Activated CD4-positive, CD25-positive, alpha-beta regulatory T cell treated with anti-CD3 and anti-CD28 coated beads, Interleukin-2, amount 50 U/mL, for 72 hours (primary cell): ENCODE measurements around the gene RLF.
"Not testable (repeated sequence)": the region's sequence is repeated elsewhere in the genome, so short reads cannot be mapped to it uniquely, and the experiment has no call there.

Experiments used
- DNase-seq: peaks from one replicate; pipeline ENCODE4 v3.0.0; 2021

Gene RLF

DNA sequence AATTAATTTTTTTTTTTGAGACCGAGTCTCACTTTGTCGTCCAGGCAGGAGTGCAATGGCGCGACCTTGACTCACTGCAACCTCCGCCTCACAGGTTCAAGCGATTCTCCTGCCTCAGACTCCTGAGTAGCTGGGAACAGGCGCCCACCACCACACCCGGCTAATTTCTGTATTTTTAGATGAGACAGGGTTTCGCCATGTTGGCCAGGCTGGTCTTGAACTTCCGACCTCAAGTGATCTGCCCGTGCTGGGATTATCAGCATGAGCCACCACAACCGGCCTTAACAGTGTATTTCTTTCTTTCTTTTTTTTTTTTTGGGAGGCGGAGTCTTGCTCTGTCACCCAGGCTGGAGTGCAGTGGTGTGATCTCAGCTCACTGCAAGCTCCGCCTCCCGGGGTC lies 15.8 kb downstream of the RLF start:
- not testable (repeated sequence) for DNase-seq

DNA sequence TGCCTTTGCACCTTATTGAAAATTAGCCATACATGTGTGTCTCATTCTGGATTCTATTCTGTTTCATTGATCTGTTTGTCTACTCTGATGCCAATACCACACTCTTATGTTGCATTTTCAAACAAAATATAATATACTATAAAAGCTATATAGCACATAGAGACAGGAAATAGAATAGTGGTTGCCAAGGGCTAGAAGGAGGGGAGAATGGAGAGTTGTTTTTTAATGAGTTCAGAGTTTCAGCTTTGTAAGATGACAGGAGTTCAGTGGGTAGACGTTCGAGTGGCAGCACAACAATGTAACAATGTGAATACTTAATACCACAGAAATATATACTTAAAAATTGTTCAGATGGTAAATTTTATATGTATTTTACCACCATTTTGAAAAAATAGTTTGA lies 17.0 kb downstream of the RLF start:
- DNase-seq = no peak

DNA sequence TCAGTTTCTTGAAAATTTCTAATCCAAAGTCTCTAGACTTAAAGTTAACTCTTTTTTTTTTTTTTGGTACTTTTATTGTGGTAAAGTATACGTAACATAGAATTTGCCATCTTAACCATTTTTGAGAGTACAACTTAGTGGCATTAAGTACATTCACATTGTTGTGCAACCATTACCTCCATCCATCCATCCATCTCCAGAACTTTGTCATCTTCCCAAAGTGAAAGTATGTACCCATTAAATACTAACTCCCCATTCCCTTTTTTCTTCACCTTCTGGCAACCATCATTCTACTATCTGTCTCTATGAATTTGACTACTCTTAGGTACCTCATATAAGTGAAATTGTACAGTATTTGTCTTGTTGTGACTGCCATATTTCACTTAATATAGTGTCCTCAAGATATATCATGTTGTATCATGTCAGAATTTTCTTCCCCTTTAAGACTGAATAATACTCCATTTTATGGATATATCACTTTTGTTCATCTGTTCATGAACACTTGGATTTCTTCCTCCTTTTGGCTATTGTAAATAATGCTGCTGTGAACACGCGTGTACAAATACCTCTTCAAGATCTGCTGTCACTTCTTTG lies 18.4 kb downstream of the RLF start:
- no peak for DNase-seq

DNA sequence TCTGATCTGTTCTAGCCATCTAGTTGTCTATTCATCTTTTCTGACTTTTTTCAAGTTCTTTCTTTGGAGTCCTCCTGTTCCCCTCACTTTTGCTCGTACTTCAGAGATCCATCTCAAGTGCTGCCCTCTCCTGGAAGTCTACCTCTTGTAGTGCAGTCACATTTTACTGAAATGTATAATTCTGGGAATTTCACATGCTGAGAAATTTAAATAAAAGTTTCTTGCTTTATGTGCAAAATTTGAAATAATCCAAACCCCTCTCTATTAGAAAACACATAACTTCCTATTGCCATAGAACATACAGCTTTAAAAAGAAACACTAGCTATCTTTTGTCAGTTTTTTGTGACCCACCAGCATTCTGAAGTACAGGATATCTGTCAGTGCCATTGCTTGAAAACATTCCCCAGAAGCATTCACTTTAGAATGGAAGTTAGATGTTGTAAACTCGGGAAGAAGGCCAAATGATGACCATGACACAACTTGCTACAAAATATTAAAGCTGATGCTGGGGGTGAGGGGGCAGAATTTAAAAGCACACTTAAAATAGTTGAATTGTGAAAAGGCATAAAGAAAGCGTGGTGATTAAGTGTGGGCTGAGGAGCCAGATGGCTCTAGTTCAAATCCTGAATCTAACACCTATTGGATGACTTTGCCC lies 22.0 kb downstream of the RLF start:
- no peak for DNase-seq

DNA sequence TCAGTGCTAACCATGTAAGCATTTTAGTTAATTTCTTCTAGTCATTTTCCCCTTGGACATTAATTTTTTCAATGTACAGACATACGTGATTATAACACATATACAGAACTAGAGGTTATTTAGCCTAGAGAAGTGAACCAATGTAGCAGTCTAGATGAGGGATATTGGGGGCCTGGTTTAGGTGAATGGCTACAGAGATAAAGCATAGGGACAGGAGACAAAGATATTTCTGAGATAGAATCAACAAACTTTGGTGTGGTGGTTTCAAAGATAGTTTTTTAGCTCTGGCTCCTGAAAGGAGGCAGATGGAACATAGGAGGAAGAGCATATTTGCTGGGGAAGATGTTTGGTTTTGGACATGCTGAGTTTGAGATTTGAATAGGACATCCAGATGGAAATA lies 23.0 kb downstream of the RLF start:
- no peak for DNase-seq

DNA sequence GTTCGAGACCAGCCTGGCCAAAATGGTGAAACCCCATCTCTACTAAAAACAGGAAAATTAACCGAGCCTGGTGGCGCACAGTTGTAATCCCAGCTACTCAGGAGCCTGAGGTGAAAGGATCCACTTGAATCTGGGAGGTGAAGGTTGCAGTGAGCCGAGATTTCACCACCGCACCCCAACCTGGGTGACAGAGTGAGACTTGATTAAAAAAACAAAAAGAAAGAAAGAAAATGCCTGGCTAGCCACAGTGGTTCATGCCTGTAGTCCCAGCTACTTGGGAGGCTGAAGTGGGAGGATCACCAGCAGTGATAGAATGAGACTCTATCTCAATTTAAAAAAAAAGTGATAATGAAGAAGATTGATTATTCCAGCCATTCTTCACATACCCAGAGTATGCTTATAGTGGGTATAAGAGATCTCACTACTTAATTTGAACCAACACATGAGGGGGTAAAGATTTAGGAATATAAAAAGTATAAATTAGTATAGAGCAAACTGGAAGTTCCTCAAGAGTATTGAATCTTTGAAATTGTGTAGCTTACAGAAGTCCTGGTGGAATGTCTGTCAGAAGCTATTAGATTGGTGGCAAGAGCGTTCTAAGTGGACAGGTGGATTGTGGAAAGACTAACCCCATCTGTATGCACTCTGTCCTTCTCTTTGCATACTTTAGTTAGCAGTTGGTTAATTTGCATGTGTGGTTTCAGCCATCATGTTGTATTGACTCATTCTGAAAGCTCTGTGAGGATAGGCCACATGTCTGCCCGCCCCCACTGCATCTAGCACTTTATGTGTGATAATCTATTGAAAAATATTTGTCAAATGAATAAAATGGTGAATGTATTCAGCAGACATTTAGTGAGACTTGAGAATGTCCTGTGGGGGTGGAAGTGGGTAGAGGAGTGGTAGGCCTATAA lies 25.0 kb downstream of the RLF start:
- DNase-seq = peak; percentile 48

DNA sequence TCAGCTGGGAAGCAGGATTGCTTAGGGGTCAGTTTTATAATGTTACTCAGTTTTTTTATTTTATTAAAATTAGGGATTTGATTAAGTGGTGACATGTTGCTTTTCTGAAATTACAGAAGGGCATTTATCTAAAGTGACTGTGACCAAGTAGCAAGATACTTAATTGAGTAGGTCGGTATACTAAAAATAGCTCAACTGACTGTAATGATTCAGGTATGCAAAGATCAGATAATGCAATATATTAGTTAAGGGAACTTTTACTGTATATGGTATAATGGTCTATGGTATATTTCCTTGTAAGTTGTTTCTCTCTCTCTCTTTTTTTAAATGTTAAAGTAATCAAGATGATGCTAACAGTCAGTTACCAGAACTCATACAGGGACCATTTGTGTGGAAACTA lies 26.2 kb downstream of the RLF start:
- no peak for DNase-seq

DNA sequence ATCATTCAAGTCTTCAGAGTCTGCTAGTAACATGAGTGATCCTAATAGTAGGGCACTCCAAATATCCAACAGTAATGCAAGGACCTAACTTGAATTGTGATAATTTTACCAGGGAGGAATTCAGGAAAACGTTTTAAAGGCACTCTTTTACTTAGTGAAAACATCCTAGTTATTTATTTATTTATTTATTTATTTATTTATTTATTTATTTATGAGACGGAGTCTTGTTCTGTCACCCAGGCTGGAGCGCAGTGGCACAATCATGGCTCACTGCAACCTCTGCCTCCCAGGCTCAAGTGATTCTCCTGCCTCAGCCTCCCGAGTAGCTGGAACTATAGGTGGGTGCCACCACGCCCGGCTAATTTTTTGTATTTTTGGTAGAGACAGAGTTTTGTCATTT lies 33.5 kb downstream of the RLF start:
- DNase-seq = not testable (repeated sequence)

DNA sequence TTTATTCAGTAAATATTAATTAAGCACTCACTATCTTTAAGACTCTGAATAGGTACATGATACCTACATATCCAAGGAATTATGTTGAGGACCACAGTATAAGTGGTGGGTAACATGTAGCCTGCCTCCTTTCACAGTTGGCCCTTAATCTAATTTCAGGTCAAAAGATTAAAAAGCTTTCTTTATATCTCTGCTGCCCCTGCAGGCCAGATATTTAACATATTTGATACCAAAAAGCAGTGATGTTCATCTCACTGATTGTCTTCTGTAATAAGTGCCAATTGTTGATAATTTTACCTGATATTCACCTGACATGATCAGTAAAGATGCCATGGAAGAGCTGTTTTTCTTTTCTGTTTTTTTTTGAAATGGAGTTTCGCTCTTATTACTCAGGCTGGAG lies 36.5 kb downstream of the RLF start:
- no peak for DNase-seq

DNA sequence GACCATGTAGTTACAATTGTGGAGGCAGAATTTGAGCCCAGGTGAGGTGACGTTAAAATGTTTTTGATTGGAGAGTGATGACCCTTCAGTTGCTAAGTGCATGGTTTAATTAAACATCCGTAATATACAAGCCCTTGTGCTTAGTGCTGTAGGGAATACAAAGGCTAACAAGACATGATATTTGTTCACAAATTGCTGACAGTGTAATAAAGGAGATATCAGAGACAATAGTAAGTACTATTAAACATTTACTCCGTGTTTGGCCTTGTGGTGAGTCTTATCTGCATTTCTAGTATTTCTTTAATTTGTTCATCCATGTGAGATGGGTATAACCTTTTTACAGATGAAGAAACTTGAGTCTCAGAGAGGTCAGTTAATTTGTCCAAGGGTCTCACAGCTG lies 37.9 kb downstream of the RLF start:
- DNase-seq = no peak

DNA sequence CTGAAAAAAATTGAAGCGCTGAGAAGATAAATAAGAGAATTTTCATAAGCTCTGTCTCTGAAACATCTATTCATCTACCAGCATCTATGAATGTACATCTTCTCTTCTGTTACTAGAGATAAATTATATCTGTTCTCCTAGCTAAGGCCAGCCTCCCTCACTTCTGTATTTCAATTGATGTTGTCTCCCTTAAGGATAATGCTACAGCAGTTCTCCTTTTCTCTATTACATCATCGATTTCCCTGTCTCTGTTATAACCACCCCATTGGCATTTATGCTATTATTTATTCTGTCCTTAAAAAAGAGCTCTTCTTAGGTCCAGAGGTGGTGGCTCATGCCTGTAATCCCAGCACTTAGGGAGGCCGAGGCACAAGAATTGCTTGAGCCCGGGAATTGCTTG lies 43.7 kb downstream of the RLF start:
- DNase-seq = no peak

DNA sequence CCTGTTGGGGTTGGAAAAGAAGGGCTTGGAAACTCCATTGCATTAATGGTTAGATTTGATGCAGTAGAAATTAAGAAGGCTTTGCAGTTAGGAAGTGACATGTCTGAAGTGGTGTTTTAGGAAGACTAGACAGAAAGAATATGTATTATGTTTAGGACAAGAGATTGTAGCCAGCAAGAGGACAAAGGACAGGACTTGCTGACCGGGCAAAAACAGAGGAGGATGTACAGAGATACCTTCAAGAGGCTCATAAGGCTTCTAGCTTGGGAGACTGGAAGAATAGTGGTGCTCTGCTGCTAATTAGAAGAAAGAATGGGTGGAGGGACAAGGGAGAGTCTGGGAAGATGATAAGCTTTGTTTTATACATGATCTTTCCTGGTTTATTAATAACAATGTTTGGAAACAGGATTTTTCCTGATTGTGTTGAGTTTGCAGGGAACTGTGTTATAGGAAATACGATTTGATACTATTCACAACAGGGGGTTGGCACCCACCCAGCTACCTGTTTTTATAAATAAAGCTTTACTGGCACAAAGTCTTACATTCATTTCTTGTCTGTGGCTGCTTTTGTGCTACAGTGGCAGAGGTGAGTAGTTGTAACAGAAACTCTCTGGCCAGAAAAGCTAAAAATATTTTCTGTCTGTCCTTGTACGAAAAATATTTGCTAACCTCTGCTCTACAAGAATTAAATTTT lies 49.5 kb downstream of the RLF start:
- no peak for DNase-seq

DNA sequence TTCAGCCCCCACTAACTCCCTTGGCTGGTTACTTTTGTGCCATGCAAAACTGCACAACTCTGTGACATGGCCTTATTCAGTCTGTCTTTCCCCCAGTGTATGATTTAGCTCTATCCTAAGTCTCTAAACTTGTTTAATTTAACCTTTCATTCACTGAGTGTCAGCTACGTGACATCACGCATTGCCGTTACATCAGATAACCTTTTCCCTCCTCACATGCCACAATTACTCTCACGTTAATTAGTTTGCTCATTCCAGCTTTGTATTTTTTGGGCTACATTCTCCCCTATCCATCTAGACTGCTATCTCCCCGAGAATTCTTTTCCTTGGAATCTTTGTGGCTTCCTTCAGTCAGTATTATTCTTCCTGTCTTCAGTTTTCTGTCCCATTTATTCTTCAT lies 57.1 kb downstream of the RLF start:
- DNase-seq = no peak

DNA sequence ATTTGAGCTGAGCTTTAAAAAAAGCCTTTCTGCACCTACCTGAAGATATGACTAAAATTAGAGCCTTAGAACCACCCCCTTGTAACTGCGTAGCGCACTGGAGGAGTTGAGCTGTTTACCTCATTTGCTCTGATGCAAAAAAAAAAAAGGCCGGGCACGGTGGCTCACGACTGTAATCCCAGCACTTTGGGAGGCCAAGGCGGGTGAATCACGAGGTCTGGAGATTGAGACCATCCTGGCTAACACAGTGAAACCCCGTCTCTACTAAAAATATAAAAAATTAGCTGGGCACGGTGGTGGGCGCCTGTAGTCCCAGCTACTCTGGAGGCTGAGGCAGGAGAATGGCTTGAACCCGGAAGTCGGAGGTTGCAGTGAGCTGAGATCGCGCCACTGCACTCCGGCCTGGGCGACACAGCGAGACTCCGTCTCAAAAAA lies 60.3 kb downstream of the RLF start:
- not testable (repeated sequence) for DNase-seq

DNA sequence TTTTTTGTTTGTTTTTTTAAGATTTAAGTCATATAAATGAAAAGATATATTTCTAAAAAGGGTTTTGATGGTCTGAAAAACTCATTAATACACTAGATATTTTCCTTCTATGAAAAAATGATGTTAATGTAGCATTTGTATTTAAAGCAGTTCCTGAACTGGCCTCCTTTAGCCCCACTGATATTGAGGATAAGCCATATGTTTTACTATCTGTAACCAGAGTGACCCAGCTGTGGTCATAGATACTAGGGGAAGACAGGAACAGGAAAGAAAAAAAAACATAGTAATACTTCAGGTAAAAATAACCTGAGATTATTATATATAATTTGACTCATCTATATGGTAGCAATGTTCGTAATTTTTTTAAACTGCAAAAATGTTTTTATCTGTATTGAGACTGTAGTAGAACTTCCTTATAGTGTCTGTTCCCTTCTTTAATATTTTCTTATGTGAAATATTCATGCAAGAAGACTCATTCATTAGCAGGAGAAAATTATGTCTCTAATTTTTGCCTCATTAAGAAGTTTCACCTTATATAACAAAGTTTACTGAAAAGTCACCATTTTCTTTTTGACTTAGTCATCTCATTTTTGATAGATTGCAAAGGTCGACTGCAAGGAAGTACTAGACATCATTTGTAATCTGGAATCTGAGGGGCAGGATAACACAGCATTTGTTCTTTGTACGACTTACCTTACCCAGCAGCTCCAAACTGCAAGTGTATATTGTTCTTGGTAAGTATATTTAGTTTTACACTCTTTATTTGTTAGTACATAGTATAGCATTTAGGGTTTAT lies 61.0 kb downstream of the RLF start:
- no peak for DNase-seq

DNA sequence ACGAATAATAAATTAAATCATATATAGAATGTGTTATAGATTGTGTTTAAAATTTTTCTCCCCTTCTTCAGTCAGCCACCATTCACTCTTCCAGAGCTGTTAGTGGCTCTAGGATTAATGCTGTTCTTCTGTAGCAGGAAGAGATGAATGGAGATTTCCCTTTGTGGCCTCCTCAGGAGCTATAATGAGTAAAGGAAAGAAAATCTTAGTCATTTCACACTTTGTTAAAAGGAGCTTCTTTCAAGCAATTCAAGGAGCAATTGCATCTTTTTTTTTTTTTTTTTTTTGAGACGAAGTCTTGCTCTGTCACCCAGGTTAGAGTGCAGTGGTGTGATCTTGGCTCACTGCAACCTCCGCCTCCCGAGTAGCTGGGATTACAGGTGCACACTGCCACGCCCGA lies 62.9 kb downstream of the RLF start:
- DNase-seq = no peak

DNA sequence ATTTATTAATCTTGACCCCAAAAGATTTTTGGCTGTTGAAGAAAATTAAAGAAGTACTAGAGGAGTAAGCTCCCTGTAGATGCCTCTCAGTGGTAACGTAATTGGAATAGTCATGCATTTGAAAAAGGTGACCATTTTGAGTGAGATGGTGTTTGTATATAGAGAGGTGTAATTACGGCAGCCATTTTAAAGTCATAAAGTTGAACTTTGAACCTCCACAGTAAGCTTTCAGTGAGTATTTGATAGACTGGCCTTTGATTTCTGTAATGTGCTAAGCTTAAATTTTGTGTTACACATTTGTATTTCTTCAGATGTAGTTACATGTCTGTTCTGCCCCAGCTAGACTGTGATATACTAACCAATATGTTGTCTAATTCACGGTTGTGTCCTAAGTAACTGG lies 65.0 kb downstream of the RLF start:
- DNase-seq = no peak

DNA sequence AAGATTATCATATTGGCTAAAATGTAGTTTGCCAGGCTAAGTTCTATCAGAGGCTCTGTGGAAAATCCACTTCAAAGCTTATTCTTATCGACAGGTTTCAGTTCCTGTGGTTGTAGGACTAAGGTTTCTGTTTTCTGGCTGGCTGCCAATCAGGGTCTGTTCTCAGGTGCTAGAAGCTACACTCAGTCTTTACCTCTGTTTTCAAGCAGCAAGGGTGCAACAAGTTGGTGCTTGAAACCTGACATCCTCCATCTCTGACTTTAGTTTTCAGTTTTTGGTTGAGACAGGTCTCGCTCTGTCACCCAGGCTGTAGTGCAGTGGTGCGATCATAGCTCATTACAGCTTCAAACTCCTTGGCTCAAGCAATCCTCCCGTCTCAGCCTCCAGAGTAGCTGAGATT lies 71.3 kb downstream of the RLF start:
- DNase-seq = peak; percentile 48

DNA sequence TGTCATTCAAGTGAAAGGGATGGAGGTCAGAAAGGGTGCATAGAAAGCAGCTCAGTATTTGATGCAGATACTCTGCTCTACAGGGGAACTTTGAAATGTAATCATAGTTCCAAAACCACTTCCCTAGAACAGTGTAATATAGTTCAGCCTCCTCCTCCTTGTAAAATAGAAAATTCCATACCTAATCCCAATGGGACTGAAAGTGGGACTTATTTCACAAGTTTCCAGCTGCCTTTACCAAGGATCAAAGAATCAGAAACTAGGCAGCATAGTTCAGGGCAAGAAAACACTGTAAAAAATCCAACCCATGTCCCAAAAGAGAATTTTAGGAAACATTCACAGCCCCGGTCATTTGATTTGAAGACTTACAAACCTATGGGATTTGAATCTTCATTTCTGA lies 78.4 kb downstream of the RLF start:
- DNase-seq = no peak

DNA sequence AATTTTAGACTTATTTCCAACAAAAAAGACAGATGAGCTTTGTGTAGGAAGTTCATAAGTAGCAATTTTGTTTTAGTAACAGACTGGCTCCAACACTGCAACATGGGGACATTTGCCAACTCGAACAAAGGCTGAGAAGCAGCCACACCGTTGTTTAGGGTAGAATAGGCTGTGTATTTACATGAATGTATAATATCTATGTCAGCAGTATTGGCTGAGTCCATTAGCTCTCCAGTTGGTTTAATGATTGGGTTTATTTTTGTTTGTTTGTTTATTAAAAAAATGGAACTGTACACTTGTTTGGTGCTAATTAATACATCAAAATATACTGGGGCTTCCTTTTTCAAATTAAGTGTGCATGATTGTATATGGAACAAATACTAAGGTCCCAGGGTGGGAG lies 79.2 kb downstream of the RLF start:
- no peak for DNase-seq

DNA sequence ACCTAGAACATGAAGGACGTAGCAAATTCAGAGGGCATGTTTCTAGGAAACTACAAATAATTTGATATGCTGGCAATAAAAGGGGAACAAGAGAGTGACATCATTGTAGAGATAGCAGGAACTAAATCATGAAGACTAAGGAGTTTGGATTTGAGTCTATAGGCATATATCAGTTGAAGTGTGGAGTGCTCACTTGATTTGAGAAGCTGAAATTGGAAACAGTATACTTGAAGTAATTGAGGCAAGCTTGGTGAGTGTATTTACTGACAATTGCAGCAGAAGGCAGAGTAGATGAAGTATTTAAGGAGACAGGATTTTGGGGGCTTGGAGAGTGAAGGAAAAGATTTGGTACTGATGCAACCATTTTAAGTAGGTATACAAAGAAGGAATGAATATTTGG lies 80.2 kb downstream of the RLF start:
- no peak for DNase-seq

DNA sequence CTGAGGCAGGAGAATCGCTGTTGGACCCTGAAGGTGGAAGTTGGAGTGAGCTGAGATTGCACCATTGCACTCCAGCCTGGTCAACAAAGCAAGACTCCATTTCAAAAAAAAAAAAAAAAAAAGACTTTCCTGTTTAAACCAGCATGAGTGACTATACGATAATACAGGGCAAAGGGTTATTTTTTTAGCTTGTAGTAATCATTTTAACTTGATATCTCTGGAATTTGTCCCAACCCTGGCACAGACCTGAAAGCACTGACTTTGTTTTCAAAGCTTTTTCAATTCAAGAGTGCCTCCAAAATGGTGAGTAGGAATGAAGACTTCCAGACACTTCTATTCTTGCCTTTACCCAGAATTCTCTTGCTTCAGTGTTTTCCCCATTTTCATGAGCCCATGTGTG lies 82.2 kb downstream of the RLF start:
- DNase-seq = no peak
